OCI-LY7 (cell line): ENCODE results near the gene PPEF2. TPM values are rescaled to one million over a fixed set of nuclear protein-coding genes. Genes with fewer than 3 reads are reported as not detected.
"Not testable (repeated sequence)": the region's sequence is repeated elsewhere in the genome, so short reads cannot be mapped to it uniquely, and the experiment has no call there.

Experiments
- BruUV-seq: library from RNA; stranded (reverse); fragments of 400-500 nt; replicated peaks from 2 replicates; lab custom pipeline; 2021; lab: Mats Ljungman, UMichigan
- CTCF ChIA-PET: fragments of 300-600 bp; sonication (Branson Sonifier 250); formaldehyde crosslinking; loops from one replicate; lab custom pipeline; 2022; ENCODE audit warnings: antibody characterized with exemption; ENCODE audit not compliant: unreplicated experiment; lab: Charles Lee
- POLR2A ChIA-PET: fragments of 300-600 bp; sonication (Branson Sonifier 250); formaldehyde crosslinking; loops from one replicate; lab custom pipeline; 2022; ENCODE audit warnings: antibody characterized with exemption; lab: Charles Lee
- DNase-seq: peaks from one replicate; pipeline ENCODE4 v3.0.0-alpha.2; 2015; ENCODE audit warnings: low spot score
- H2AFZ ChIP-seq: fragments of 200-600 bp; sonication (generic), shearing (Covaris generic); 2 replicates; pipeline ENCODE4 v1.6.1; 2014; ENCODE audit warnings: mild to moderate bottlenecking, antibody characterized with exemption, low read length, moderate library complexity
- H3K27ac ChIP-seq: fragments of 200-600 bp; sonication (generic); 2 replicates; pipeline ENCODE4 v1.5.1; 2014; ENCODE audit warnings: mixed run types, low read depth, mild to moderate bottlenecking, moderate library complexity, low read length, inconsistent platforms; ENCODE audit not compliant: poor library complexity, severe bottlenecking
- H3K36me3 ChIP-seq: fragments of 200-600 bp; sonication (generic); 2 replicates; pipeline ENCODE4 v1.6.1; 2014; ENCODE audit warnings: mild to moderate bottlenecking, antibody characterized with exemption, low read length, moderate library complexity, mixed read lengths; ENCODE audit not compliant: insufficient read depth
- H3K4me1 ChIP-seq: fragments of 200-600 bp; sonication (generic); 2 replicates; pipeline ENCODE4 v1.5.1; 2014; ENCODE audit warnings: mild to moderate bottlenecking, low read length; ENCODE audit not compliant: insufficient read depth, poor library complexity, severe bottlenecking
- H3K4me2 ChIP-seq: fragments of 200-600 bp; sonication (generic); 2 replicates; pipeline ENCODE4 v1.6.1; 2014; ENCODE audit warnings: mild to moderate bottlenecking, low read length
- H3K4me3 ChIP-seq: fragments of 200-600 bp; sonication (generic); 2 replicates; pipeline ENCODE4 v1.5.1; 2014; ENCODE audit warnings: mild to moderate bottlenecking, low read depth, low read length; ENCODE audit not compliant: poor library complexity, severe bottlenecking
- H3K79me2 ChIP-seq: fragments of 200-600 bp; sonication (generic); 2 replicates; pipeline ENCODE4 v1.6.1; 2016; ENCODE audit warnings: low read depth, mild to moderate bottlenecking, low read length, moderate library complexity, mixed read lengths; ENCODE audit not compliant: insufficient read depth
- H3K9me2 ChIP-seq: fragments of 200-600 bp; sonication (generic); 2 replicates; pipeline ENCODE4 v1.6.1; 2016; ENCODE audit warnings: mild to moderate bottlenecking, low read length, mixed read lengths; ENCODE audit not compliant: insufficient read depth
- H3K9me3 ChIP-seq: fragments of 200-600 bp; sonication (generic); 2 replicates; pipeline ENCODE4 v1.6.1; 2014; ENCODE audit warnings: mild to moderate bottlenecking, mixed run types, low read length, mixed read lengths
- H4K20me1 ChIP-seq: fragments of 200-600 bp; sonication (generic); 2 replicates; pipeline ENCODE4 v1.6.1; 2014; ENCODE audit warnings: mild to moderate bottlenecking, antibody characterized with exemption, low read length, moderate library complexity, mixed read lengths; ENCODE audit not compliant: insufficient read depth
- EZH2phosphoT487 ChIP-seq: fragments of 200-600 bp; sonication (generic); IDR thresholded peaks from 2 replicates; pipeline ENCODE4 v1.6.1; 2018; ENCODE audit warnings: low read depth, borderline replicate concordance, mild to moderate bottlenecking, mixed run types, antibody characterized with exemption, low read length, moderate library complexity, mixed read lengths
- intact Hi-C: fragments of 100-400 bp; cut with micrococcal nuclease; formaldehyde crosslinking; loops from one replicate; pipeline ENCODE4 v1.10.0; 2022; ENCODE audit not compliant: unreplicated experiment
- total RNA-seq, 2 experiments: library from RNA; depleted of rRNA in 1 of 2; stranded (reverse); fragments of >200 nt in 1 of 2; shearing (Covaris generic) in 1 of 2; gene quantifications; 2 replicates each; pipeline ENCODE4 v1.2.3, GENCODE V29; 2014 to 2022
- TF ChIP-seq, protein P1 (sequence below): fragments of 200-600 bp; sonication (generic); conservative IDR thresholded peaks from 2 replicates; pipeline ENCODE4 v1.5.1; 2014; ENCODE audit warnings: mild to moderate bottlenecking, antibody characterized with exemption, low read length, moderate library complexity, mixed read lengths

PPEF2 gene
- total RNA-seq, 2 experiments from 2014 or later: 0.42 TPM; not detected in 1

- TF ChIP-seq, protein P1, sequence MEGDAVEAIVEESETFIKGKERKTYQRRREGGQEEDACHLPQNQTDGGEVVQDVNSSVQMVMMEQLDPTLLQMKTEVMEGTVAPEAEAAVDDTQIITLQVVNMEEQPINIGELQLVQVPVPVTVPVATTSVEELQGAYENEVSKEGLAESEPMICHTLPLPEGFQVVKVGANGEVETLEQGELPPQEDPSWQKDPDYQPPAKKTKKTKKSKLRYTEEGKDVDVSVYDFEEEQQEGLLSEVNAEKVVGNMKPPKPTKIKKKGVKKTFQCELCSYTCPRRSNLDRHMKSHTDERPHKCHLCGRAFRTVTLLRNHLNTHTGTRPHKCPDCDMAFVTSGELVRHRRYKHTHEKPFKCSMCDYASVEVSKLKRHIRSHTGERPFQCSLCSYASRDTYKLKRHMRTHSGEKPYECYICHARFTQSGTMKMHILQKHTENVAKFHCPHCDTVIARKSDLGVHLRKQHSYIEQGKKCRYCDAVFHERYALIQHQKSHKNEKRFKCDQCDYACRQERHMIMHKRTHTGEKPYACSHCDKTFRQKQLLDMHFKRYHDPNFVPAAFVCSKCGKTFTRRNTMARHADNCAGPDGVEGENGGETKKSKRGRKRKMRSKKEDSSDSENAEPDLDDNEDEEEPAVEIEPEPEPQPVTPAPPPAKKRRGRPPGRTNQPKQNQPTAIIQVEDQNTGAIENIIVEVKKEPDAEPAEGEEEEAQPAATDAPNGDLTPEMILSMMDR: no peak
- TF ChIP-seq EZH2phosphoT487: no peak
- H3K36me3 ChIP-seq: no peaks in the 10 kb centered on the region
- no peak for DNase-seq
- BruUV-seq: no TSS peak
- no peaks in the 10 kb centered on the region for H3K79me2 ChIP-seq
- POLR2A ChIA-PET: no interaction called here
- no peaks in the 10 kb centered on the region for H3K9me2 ChIP-seq
- H3K4me2 ChIP-seq: no peak overlapping the region
- no peak overlapping the region for H3K27ac ChIP-seq
- no peaks in the 10 kb centered on the region for H3K9me3 ChIP-seq
- no peaks in the 10 kb centered on the region for H4K20me1 ChIP-seq
- peak overlapping the region; percentile 27; the same call in 1 of the 2 replicates for H2AFZ ChIP-seq
- CTCF ChIA-PET: no interaction called here
- intact Hi-C loops: loop anchor here (10.0 kb wide), 1 partner anchor 975 kb away; no protein-coding TSS in a partner anchor
- no peak overlapping the region for H3K4me3 ChIP-seq
- no peaks in the 10 kb centered on the region for H3K4me1 ChIP-seq
These were observed 52.8 kb downstream of the PPEF2 start for GRCh38 chr4:75849461-75849860.

GRCh38 chr4:75848891-75849290, 53.4 kb downstream of the PPEF2 start:
- Histone ChIP-seq H3K9me2 (no peaks in the 10 kb centered on the region), H3K9me3 (no peaks in the 10 kb centered on the region), H3K4me2 (no peak overlapping the region), H4K20me1 (no peaks in the 10 kb centered on the region), H3K4me3 (no peak overlapping the region), H2AFZ (peak overlapping the region; percentile 27; the same call in 1 of the 2 replicates), H3K27ac (no peak overlapping the region), H3K36me3 (no peaks in the 10 kb centered on the region), H3K79me2 (no peaks in the 10 kb centered on the region), H3K4me1 (no peaks in the 10 kb centered on the region)
- no peak for TF ChIP-seq EZH2phosphoT487
- TF ChIP-seq, protein P1: no peak
- BruUV-seq: no TSS peak
- CTCF ChIA-PET: no interaction called here
- intact Hi-C loops: loop anchor here (10.0 kb wide), 1 partner anchor 974 kb away; no protein-coding TSS in a partner anchor
- DNase-seq: no peak
- POLR2A ChIA-PET: interaction anchor here (0.7 kb wide), 1 partner anchor 472 kb away, joined by 3 read pairs; no protein-coding TSS in a partner anchor

- not testable (repeated sequence) for H3K9me2 ChIP-seq, H3K36me3 ChIP-seq, H3K4me3 ChIP-seq, H3K27ac ChIP-seq, H3K9me3 ChIP-seq, H3K4me1 ChIP-seq, H3K79me2 ChIP-seq, H3K4me2 ChIP-seq, BruUV-seq, H4K20me1 ChIP-seq
- ChIA-PET POLR2A (interaction anchor here (0.6 to 1.3 kb wide), 5 partner anchors 11 to 472 kb away, joined by 3 to 8 read pairs (median 4); no protein-coding TSS in a partner anchor), CTCF (interaction anchor here (0.5 to 0.8 kb wide), 3 partner anchors 10 to 351 kb away, joined by 3 to 8 read pairs (median 4); no protein-coding TSS in a partner anchor)
- peak; percentile 78 for DNase-seq
- TF ChIP-seq, protein P1: peak; percentile 80
- peak overlapping the region; percentile 27; the same call in 1 of the 2 replicates for H2AFZ ChIP-seq
- intact Hi-C loops: loop anchor here (10.0 kb wide), 1 partner anchor 973 kb away; no protein-coding TSS in a partner anchor
These were observed 54.0 kb downstream of the PPEF2 start for GRCh38 chr4:75848171-75848760.
